Keratinocyte (primary cell): Measurements from ENCODE around the gene POU6F2. TPM values are rescaled to one million over a fixed set of nuclear protein-coding genes. Genes with fewer than 3 reads are reported as not detected.

Experiments
- DNase-seq: peaks from one replicate; pipeline ENCODE4 v3.0.0-alpha.2; 2011; ENCODE audit warnings: low read depth, missing footprints, low spot score
- FAIRE-seq: peaks from 2 replicates; lab custom pipeline; 2011; peaks lifted over from hg19 to GRCh38; lab: Jason Lieb, UNC
- H2AFZ ChIP-seq: 2 replicates; pipeline ENCODE4 v1.6.0; 2012; ENCODE audit warnings: low read length, control low read depth, inconsistent platforms; ENCODE audit not compliant: control insufficient read depth
- H3K27ac ChIP-seq: 2 replicates; pipeline ENCODE4 v1.5.1; 2011; ENCODE audit warnings: low read length; ENCODE audit not compliant: control insufficient read depth, insufficient read depth
- H3K27me3 ChIP-seq: 3 replicates; pipeline ENCODE4 v1.6.0; 2011; ENCODE audit warnings: low read length; ENCODE audit not compliant: control insufficient read depth, insufficient read depth; ENCODE audit errors: extremely low read depth
- H3K36me3 ChIP-seq, 2 experiments: 2 replicates in 1 of 2; 3 replicates in 1 of 2; pipeline ENCODE4 v1.5.1; 2011; ENCODE audit warnings: low read length in 2 of 2, mild to moderate bottlenecking in 1 of 2; ENCODE audit not compliant: control insufficient read depth in 2 of 2, insufficient read depth in 2 of 2; ENCODE audit errors: extremely low read depth in 1 of 2
- H3K4me1 ChIP-seq: 3 replicates; pipeline ENCODE4 v1.5.1; 2011; ENCODE audit warnings: low read length; ENCODE audit not compliant: control insufficient read depth, insufficient read depth; ENCODE audit errors: extremely low read depth
- H3K4me2 ChIP-seq: 3 replicates; pipeline ENCODE4 v1.6.0; 2011; ENCODE audit warnings: low read depth, low read length; ENCODE audit not compliant: control insufficient read depth, insufficient read depth; ENCODE audit errors: extremely low read depth
- H3K4me3 ChIP-seq, 3 experiments: fragments of 200-600 bp in 1 of 3; sonication (generic) in 1 of 3; 2 replicates in 2 of 3; 3 replicates in 1 of 3; pipeline ENCODE4 v1.5.1; 2011 to 2016; ENCODE audit warnings: low read length in 3 of 3, mild to moderate bottlenecking in 3 of 3, control low read depth in 2 of 3, inconsistent platforms in 1 of 3, low read depth in 1 of 3, mixed read lengths in 1 of 3, mixed run types in 1 of 3, moderate library complexity in 1 of 3; ENCODE audit not compliant: control insufficient read depth in 2 of 3, insufficient read depth in 2 of 3; ENCODE audit errors: extremely low read depth in 1 of 3
- H3K79me2 ChIP-seq: 2 replicates; pipeline ENCODE4 v1.6.0; 2012; ENCODE audit warnings: low read length; ENCODE audit not compliant: control insufficient read depth, insufficient read depth
- H3K9ac ChIP-seq: 3 replicates; pipeline ENCODE4 v1.6.0; 2011; ENCODE audit warnings: low read length; ENCODE audit not compliant: control insufficient read depth, insufficient read depth; ENCODE audit errors: extremely low read depth
- H3K9me1 ChIP-seq: 3 replicates; pipeline ENCODE4 v1.6.0; 2011; ENCODE audit warnings: low read length; ENCODE audit not compliant: control insufficient read depth, insufficient read depth; ENCODE audit errors: extremely low read depth
- H3K9me3 ChIP-seq: 2 replicates; pipeline ENCODE4 v1.5.1; 2012; ENCODE audit warnings: low read depth, low read length; ENCODE audit not compliant: control insufficient read depth
- H4K20me1 ChIP-seq: 3 replicates; pipeline ENCODE4 v1.6.0; 2011; ENCODE audit warnings: low read length; ENCODE audit not compliant: control insufficient read depth, insufficient read depth; ENCODE audit errors: extremely low read depth
- CTCF ChIP-seq, 3 experiments: IDR thresholded peaks in 1 of 3; conservative IDR thresholded peaks in 1 of 3; optimal IDR thresholded peaks in 1 of 3; 2 replicates in 2 of 3; 3 replicates in 1 of 3; pipeline versions ENCODE3 to v1.5.1; 2011; ENCODE audit warnings: low read length in 3 of 3, mild to moderate bottlenecking in 3 of 3, moderate library complexity in 2 of 3, control low read depth in 1 of 3, inconsistent platforms in 1 of 3; ENCODE audit not compliant: insufficient read depth in 2 of 3; ENCODE audit errors: extremely low read depth in 1 of 3
- EZH2 ChIP-seq: IDR thresholded peaks from one replicate; pipeline ENCODE4 v1.6.1; 2012; ENCODE audit warnings: inconsistent platforms, mild to moderate bottlenecking, low read length, moderate library complexity
- dilution Hi-C: fragments of 300-500 bp; cut with MboI; formaldehyde crosslinking; loops from one replicate; pipeline ENCODE4 v1.7.0; 2020; ENCODE audit warnings: low sequenced_read_pairs; ENCODE audit not compliant: extremely low pct_ligation_motif_present
- polyA plus RNA-seq, 5 experiments: library from polyadenylated mRNA; depleted of rRNA in 3 of 5; stranded (reverse) in 3 of 5; stranded (forward) in 1 of 5; unstranded in 1 of 5; fragments of >200 nt; gene quantifications; 1 replicate in 1 of 5; 2 replicates in 3 of 5; 3 replicates in 1 of 5; pipeline versions ENCODE4 v1.2.1 to v1.2.3, GENCODE V29; 2011 to 2012; ENCODE audit warnings: missing spikeins in 2 of 5, low read depth in 1 of 5, low replicate concordance in 1 of 5

The POU6F2 gene
- polyA plus RNA-seq, 1 donor (not counting 4 experiments of a cell fraction or from before 2014, with no cell fraction given), result not detected

GRCh38 chr7:39002755-39003154 is 25.0 kb downstream of the POU6F2 start:
- Histone ChIP-seq H3K36me3 (no peaks in the 10 kb centered on the region), H3K9ac (no peak overlapping the region), H3K9me1 (no peaks in the 10 kb centered on the region), H3K79me2 (no peaks in the 10 kb centered on the region), H3K4me2 (no peak overlapping the region), H3K9me3 (no peaks in the 10 kb centered on the region), H2AFZ (no peak overlapping the region), H3K27ac (no peak overlapping the region), H3K4me3 (no peak overlapping the region), H4K20me1 (no peaks in the 10 kb centered on the region), H3K4me1 (no peaks in the 10 kb centered on the region), H3K27me3 (no peaks in the 10 kb centered on the region)
- FAIRE-seq (no peak), DNase-seq (no peak)
- dilution Hi-C loops, result no loop called here
- no peak for TF ChIP-seq EZH2
- TF ChIP-seq CTCF (optimal IDR thresholded peaks at IDR 0.05 in 1 of 3, IDR thresholded peaks at IDR 0.05 in 1 of 3, conservative IDR thresholded peaks at IDR 0.05 in 1 of 3; ENCODE audit: extremely low read depth in 1 of 3, insufficient read depth in 2 of 3, low read length in 3 of 3), result no peak

- Histone ChIP-seq H3K9ac (no peak overlapping the region), H3K27me3 (no peaks in the 10 kb centered on the region), H3K4me1 (no peaks in the 10 kb centered on the region), H3K27ac (no peak overlapping the region), H2AFZ (no peak overlapping the region), H4K20me1 (no peaks in the 10 kb centered on the region), H3K9me3 (no peaks in the 10 kb centered on the region), H3K4me3 (no peak overlapping the region), H3K4me2 (no peak overlapping the region), H3K79me2 (no peaks in the 10 kb centered on the region), H3K36me3 (no peaks in the 10 kb centered on the region), H3K9me1 (no peaks in the 10 kb centered on the region)
- DNase-seq (no peak), FAIRE-seq (no peak)
- dilution Hi-C loops, result no loop called here
- TF ChIP-seq CTCF (optimal IDR thresholded peaks at IDR 0.05 in 1 of 3, IDR thresholded peaks at IDR 0.05 in 1 of 3, conservative IDR thresholded peaks at IDR 0.05 in 1 of 3; ENCODE audit: extremely low read depth in 1 of 3, insufficient read depth in 2 of 3, low read length in 3 of 3) (no peak), EZH2 (no peak)
These were observed 27.3 kb downstream of the POU6F2 start for GRCh38 chr7:39005036-39005435.
